NCI-H460 (cell line): ENCODE data around the gene CLDN25. TPM values are rescaled to one million over a fixed set of nuclear protein-coding genes. Genes with fewer than 3 reads are reported as not detected.

Source experiments
- DNase-seq: peaks from one replicate; pipeline ENCODE4 v3.0.0-alpha.2; 2016; ENCODE audit warnings: low read depth; ENCODE audit errors: extremely low read depth
- small RNA-seq, 2 experiments: library from RNA; depleted of rRNA; stranded (forward); fragments of <200 nt; gene quantifications; one replicate each; pipeline ENCODE3, GENCODE V24; 2014
- total RNA-seq: library from RNA; depleted of rRNA; stranded (reverse); fragments of >200 nt; shearing (Covaris generic); gene quantifications from 2 replicates; pipeline ENCODE4 v1.2.3, GENCODE V29; 2014; rRNA removed

Gene CLDN25
- total RNA-seq, 1 experiment from 2014 or later = not detected

DNA sequence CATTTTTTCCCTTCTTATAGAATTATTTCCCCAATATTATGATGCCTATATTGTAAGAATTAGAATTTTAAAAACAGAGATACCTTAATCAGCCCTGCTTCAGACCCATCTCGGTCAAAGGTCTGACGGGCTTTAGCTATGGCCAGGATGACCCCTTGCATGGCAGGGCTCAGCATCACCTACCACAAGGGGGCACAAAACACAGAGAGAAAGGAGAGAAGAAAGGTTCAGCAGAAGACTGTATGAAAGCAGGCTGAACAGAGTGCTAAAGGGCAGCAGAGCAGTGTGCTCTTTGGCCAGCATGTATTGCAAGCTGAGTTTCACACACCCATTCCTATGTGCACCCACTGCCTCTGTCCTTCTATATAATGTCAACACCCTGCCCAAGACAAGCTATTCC lies 26.8 kb downstream of the CLDN25 start:
- DNase-seq = peak; percentile 19

- no peak for DNase-seq
Observed at GRCh38 chr11:113808931-113809330, 29.3 kb downstream of the CLDN25 start.

GRCh38 chr11:113814181-113814580 lies 34.6 kb downstream of the CLDN25 start:
- DNase-seq = no peak

GRCh38 chr11:113817162-113817561 lies 37.6 kb downstream of the CLDN25 start:
- no peak for DNase-seq

GRCh38 chr11:113817626-113818025 lies 38.0 kb downstream of the CLDN25 start:
- no peak for DNase-seq

- no peak for DNase-seq
Observed at GRCh38 chr11:113818426-113818825, 38.8 kb downstream of the CLDN25 start.

GRCh38 chr11:113827477-113827876 lies 47.9 kb downstream of the CLDN25 start:
- DNase-seq = no peak

- DNase-seq = no peak
Observed at GRCh38 chr11:113828191-113828590, 48.6 kb downstream of the CLDN25 start.

DNA sequence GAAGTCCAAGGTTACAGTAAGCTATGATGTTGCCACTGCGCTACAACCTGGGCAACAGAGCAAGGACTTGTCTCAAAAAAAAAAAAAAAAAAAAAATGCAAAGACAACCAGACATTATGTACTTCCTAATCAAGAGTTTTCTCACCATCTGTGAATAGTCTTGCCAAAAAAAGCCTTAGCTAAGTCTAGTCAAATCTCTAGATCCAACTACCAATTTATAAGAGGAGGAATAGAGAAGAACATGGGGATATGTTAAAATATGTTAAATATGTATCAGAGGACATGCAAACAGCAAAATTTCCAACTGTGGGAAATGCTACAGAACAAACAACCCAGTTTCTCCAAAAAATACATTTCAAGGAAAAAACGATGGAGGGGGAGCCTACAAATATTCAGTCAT lies 50.2 kb downstream of the CLDN25 start:
- no peak for DNase-seq

Small RNAs within 50 kb of the gene (small RNA-seq; reads per million reads assigned to genes)
- gene LRRC37A13P (0 reads per million in 2 experiments), gene RPS29P19 (0 reads per million in 2 experiments)

Other genes starting within 250 kb of the CLDN25 start
- 0.15 TPM in 1 of 2 replicates, not detected in the other for gene TMPRSS5, start 73.5 kb upstream of the CLDN25 start, total RNA-seq
- gene ZW10, start 6.1 kb upstream of the CLDN25 start, total RNA-seq = 14.3 and 15.0 TPM in 2 replicates
- 30.7 and 33.4 TPM in 2 replicates for gene USP28, start 95.8 kb downstream of the CLDN25 start, total RNA-seq
- not detected in 2 replicates for gene HTR3B, start 125.0 kb downstream of the CLDN25 start, total RNA-seq
- not detected in 2 replicates for gene HTR3A, start 195.3 kb downstream of the CLDN25 start, total RNA-seq